RWPE2 (cell line): ENCODE results near the gene DOCK8.

Source experiments
- ATAC-seq: fragments of 200-7000 bp; cut with Tn5 transposase; 3 replicates; pipeline ENCODE4 v1.9.1; 2021; ENCODE audit warnings: low read depth
- DNase-seq: peaks from one replicate; pipeline ENCODE4 v3.0.0-alpha.2; 2020; ENCODE audit warnings: low spot score
- H3K27ac ChIP-seq: fragments of 450-650 bp; 2 replicates; pipeline ENCODE4 v1.5.1; 2017; ENCODE audit warnings: mild to moderate bottlenecking; ENCODE audit not compliant: poor library complexity, severe bottlenecking
- H3K27me3 ChIP-seq: fragments of 250-450 bp; sonication (Bioruptor Pico); 2 replicates; pipeline ENCODE4 v1.5.1; 2021; ENCODE audit warnings: mild to moderate bottlenecking, moderate library complexity; ENCODE audit not compliant: insufficient read depth, poor library complexity, severe bottlenecking
- H3K36me3 ChIP-seq: fragments of 250-450 bp; sonication (Bioruptor Pico); 2 replicates; pipeline ENCODE4 v1.5.1; 2020; ENCODE audit warnings: low read depth, mild to moderate bottlenecking, moderate library complexity
- H3K4me1 ChIP-seq: fragments of 250-450 bp; sonication (Bioruptor Pico); 2 replicates; pipeline ENCODE4 v1.5.1; 2021; ENCODE audit warnings: mild to moderate bottlenecking, moderate library complexity; ENCODE audit not compliant: insufficient read depth, poor library complexity, severe bottlenecking
- H3K4me3 ChIP-seq: fragments of 250-450 bp; sonication (Bioruptor Pico); 2 replicates; pipeline ENCODE4 v1.5.1; 2021; ENCODE audit warnings: mild to moderate bottlenecking, moderate library complexity; ENCODE audit not compliant: severe bottlenecking
- H3K9me3 ChIP-seq: fragments of 250-450 bp; sonication (Bioruptor Pico); 2 replicates; pipeline ENCODE4 v1.5.1; 2021; ENCODE audit warnings: mild to moderate bottlenecking, moderate library complexity; ENCODE audit not compliant: severe bottlenecking
- TF ChIP-seq, protein P1 (sequence below): fragments of 450-650 bp; IDR thresholded peaks from one replicate; pipeline ENCODE4 v1.5.1; 2017; ENCODE audit warnings: mild to moderate bottlenecking, moderate library complexity; ENCODE audit not compliant: poor library complexity, severe bottlenecking

The DOCK8 gene

DNA sequence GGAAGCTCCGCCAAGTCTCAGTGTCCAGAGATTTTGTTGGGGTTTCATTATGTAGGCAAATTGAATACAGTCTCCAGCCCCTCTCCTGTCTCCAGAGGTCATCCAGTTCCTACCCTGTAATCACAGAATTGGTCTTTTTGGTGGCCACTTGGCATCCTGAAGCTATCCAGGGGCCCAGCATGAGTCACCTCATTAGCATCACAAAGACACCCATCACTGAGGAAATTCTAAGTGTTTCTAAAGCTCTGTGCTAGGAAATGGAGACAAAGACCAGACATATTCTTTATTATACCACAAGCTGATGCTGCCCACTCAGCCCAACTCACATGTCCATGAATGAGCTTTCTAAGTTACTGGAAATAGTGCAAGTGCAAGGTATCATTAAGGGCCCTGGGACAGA, 229.9 kb downstream of the DOCK8 start:
- Histone ChIP-seq H3K27ac (no peak overlapping the region), H3K4me3 (no peak overlapping the region), H3K27me3 (no peaks in the 10 kb centered on the region), H3K36me3 (no peaks in the 10 kb centered on the region), H3K4me1 (peaks cover 14% of the 10 kb centered on the region), H3K9me3 (no peaks in the 10 kb centered on the region)
- ATAC-seq: no peak
- DNase-seq: no peak
- TF ChIP-seq, protein P1, sequence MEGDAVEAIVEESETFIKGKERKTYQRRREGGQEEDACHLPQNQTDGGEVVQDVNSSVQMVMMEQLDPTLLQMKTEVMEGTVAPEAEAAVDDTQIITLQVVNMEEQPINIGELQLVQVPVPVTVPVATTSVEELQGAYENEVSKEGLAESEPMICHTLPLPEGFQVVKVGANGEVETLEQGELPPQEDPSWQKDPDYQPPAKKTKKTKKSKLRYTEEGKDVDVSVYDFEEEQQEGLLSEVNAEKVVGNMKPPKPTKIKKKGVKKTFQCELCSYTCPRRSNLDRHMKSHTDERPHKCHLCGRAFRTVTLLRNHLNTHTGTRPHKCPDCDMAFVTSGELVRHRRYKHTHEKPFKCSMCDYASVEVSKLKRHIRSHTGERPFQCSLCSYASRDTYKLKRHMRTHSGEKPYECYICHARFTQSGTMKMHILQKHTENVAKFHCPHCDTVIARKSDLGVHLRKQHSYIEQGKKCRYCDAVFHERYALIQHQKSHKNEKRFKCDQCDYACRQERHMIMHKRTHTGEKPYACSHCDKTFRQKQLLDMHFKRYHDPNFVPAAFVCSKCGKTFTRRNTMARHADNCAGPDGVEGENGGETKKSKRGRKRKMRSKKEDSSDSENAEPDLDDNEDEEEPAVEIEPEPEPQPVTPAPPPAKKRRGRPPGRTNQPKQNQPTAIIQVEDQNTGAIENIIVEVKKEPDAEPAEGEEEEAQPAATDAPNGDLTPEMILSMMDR: no peak

DNA sequence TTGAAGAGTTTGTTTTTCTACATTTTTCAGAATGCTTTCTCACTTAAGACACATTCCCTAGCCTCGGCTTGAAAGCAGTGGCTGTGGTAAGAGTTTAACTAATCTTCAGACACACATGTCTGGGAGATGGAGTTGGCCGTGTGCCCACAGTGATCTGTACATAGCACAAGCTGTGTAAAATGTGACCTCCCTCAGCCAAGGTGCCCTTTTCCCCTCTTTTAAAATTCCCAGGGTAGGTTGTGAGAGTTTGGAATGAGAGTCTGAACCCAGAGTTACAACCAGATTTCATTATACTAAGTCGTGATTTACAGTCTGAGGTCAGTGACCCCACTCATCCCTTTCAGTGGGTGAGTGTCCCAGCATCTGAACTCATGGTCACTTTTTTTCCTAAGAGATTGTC, 230.4 kb downstream of the DOCK8 start:
- Histone ChIP-seq H3K4me3 (no peak overlapping the region), H3K9me3 (no peaks in the 10 kb centered on the region), H3K36me3 (no peaks in the 10 kb centered on the region), H3K4me1 (peaks cover 14% of the 10 kb centered on the region), H3K27me3 (no peaks in the 10 kb centered on the region), H3K27ac (no peak overlapping the region)
- TF ChIP-seq, protein P1: no peak
- DNase-seq (no peak), ATAC-seq (no peak)

DNA sequence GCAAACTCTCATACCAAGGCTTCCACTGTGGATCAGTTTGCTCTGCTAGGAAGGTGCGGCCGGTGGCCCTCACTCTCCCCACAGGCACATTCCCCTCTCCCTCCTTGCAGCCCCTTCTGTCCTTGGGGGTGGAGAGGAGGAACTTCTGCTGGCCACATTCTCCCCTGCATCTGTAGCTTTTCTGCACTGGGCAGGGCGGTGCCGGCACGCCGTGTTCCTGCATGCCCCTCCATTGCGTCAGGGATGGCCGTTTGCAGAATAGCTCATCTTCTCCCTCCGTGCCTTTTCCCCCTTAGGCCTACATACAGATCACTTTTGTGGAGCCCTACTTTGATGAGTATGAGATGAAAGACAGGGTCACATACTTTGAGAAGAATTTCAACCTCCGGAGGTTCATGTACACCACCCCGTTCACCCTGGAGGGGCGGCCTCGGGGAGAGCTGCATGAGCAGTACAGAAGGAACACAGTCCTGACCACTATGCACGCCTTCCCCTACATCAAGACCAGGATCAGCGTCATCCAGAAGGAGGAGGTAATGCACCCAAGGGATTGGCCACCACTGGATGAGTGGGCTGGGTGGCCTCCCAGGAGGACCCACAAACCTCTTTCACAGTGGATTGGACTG, 231.5 kb downstream of the DOCK8 start:
- no peaks in the 10 kb centered on the region for H3K36me3 ChIP-seq
- H3K27me3 ChIP-seq: no peaks in the 10 kb centered on the region
- peaks cover 14% of the 10 kb centered on the region for H3K4me1 ChIP-seq
- no peak overlapping the region for H3K4me3 ChIP-seq
- ATAC-seq (no peak), DNase-seq (no peak)
- TF ChIP-seq, protein P1: no peak
- H3K9me3 ChIP-seq: no peaks in the 10 kb centered on the region
- H3K27ac ChIP-seq: peak overlapping the region; percentile 66

DNA sequence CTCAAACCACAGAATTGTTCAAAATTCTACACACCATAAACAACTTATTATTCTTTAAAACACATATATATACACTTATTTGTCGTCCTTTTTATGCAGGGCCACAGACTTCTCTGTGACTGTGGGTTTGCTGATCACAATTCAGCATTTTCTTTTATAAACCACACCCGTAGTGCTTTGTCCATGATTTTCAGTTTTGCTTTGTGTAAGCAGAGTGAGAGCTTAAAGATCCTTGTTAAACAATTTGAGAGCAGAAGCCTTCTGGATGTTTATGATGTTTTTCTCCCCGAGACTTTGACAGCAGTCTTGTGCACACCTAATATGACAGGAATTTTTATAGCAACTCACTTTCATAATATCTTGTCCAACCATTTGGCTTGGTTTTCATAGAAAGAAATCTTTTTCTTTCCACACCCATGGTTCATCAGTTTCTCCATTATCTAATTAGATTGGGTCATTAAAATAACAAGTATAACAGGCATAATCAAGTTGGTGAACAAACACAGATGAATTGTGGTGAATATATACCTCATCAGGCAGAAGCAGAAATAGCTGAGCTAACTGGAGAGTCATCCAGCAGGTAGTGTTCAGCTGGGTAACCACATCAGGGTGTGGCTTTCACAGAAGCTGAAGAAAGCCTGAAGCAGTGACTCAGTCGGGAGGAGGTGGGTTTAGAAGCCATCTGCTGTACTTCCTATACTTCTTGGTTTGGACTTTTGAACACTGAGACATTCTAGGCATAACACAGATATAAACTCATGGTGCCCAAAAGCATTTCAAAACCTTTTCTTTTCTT, 232.8 kb downstream of the DOCK8 start:
- DNase-seq (peak; percentile 71), ATAC-seq (peak; percentile 98)
- no peak overlapping the region for H3K4me3 ChIP-seq
- no peaks in the 10 kb centered on the region for H3K36me3 ChIP-seq
- H3K4me1 ChIP-seq: peaks cover 14% of the 10 kb centered on the region
- peak overlapping the region; percentile 66 for H3K27ac ChIP-seq
- TF ChIP-seq, protein P1: no peak
- H3K9me3 ChIP-seq: no peaks in the 10 kb centered on the region
- H3K27me3 ChIP-seq: no peaks in the 10 kb centered on the region

DNA sequence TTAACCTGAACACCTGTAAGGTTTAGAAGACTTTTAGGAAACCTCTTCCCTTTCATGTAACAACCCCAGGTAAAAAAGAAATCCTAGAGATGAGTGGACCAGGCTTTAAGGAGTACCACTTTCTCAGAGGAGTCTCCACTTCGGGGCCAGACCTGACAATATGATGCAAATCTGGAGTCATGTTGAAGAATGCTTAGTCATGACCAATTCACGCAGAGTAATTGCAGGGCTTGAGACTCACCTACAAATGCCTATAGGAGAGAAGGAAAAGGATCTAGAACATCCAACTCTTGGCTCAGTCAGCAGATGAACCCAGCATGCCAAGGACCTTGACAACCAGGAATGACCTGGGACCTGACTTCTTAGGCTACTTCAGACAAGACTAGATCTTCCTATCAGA, 235.4 kb downstream of the DOCK8 start:
- ATAC-seq: no peak
- no peak overlapping the region for H3K27ac ChIP-seq

More for the DNA sequence above, 235.4 kb downstream of the DOCK8 start:
- TF ChIP-seq, protein P1: no peak
- Histone ChIP-seq H3K36me3 (no peaks in the 10 kb centered on the region), H3K9me3 (no peaks in the 10 kb centered on the region), H3K27me3 (no peaks in the 10 kb centered on the region), H3K4me1 (peaks cover 14% of the 10 kb centered on the region), H3K4me3 (no peak overlapping the region)
- DNase-seq: no peak
